HCT116 (cell line): ENCODE measurements around the gene PDLIM3. TPM values are rescaled to one million over a fixed set of nuclear protein-coding genes. Genes with fewer than 3 reads are reported as not detected.

Experiments used
- ATAC-seq: fragments of 200-7000 bp; cut with Tn5 transposase; 2 replicates; pipeline ENCODE4 v1.9.1; 2020; ENCODE audit warnings: mild to moderate bottlenecking, moderate library complexity
- BruUV-seq: library from RNA; stranded (reverse); fragments of 400-500 nt; replicated peaks from 2 replicates; lab custom pipeline; 2021; lab: Mats Ljungman, UMichigan
- CTCF ChIA-PET: fragments of 300-600 bp; sonication (Branson Sonifier 250); formaldehyde crosslinking; loops from one replicate; lab custom pipeline; 2021; ENCODE audit warnings: antibody characterized with exemption; lab: Charles Lee
- POLR2A ChIA-PET: fragments of 300-600, 350-600 bp; sonication (Branson Sonifier 250); formaldehyde crosslinking; loops from one replicate; lab custom pipeline; 2021; ENCODE audit warnings: antibody characterized with exemption; lab: Charles Lee
- RAD21 ChIA-PET, 2 experiments: fragments of 300-600 bp; sonication (Branson Sonifier 250); formaldehyde crosslinking; loops; one replicate each; lab custom pipeline; 2023; ENCODE audit warnings: low total read pairs in 2 of 2; ENCODE audit not compliant: uncharacterized antibody in 2 of 2, unreplicated experiment in 2 of 2, low non-redundant PET in 1 of 2; lab: Charles Lee
- DNase-seq: peaks from one replicate; pipeline ENCODE4 v3.0.0-alpha.2; 2010; ENCODE audit warnings: low read depth, low spot score
- H2AFZ ChIP-seq: fragments of 200-600 bp; shearing (Covaris generic), sonication (generic); 2 replicates; pipeline ENCODE4 v1.6.1; 2017; ENCODE audit warnings: low read depth, mixed run types, mixed read lengths, antibody characterized with exemption, low read length; ENCODE audit not compliant: poor library complexity, severe bottlenecking
- H3K27ac ChIP-seq: 2 replicates; pipeline ENCODE4 v1.5.1; 2012; ENCODE audit warnings: low read depth, low read length
- H3K27me3 ChIP-seq: fragments of 200-600 bp; sonication (generic); 2 replicates; pipeline ENCODE4 v1.6.1; 2016; ENCODE audit warnings: mixed run types, low read length, mixed read lengths; ENCODE audit not compliant: insufficient read depth
- H3K36me3 ChIP-seq, 2 experiments: fragments of 200-500 bp in 1 of 2; fragments of 200-600 bp in 1 of 2; sonication (Bioruptor generic) in 1 of 2; sonication (generic) in 1 of 2; 2 replicates each; pipeline versions ENCODE4 v1.5.1 to v1.6.1; 2014 to 2016; ENCODE audit warnings: low read length in 2 of 2, inconsistent platforms in 1 of 2, mixed read lengths in 1 of 2, mixed run types in 1 of 2; ENCODE audit not compliant: insufficient read depth in 2 of 2, control insufficient read depth in 1 of 2
- H3K4me1 ChIP-seq, 2 experiments: fragments of 200-600 bp in 1 of 2; sonication (generic) in 1 of 2; 2 replicates each; pipeline versions ENCODE4 v1.5.1 to v1.6.1; 2012 to 2017; ENCODE audit warnings: low read length in 2 of 2, inconsistent platforms in 1 of 2, mild to moderate bottlenecking in 1 of 2, mixed read lengths in 1 of 2, mixed run types in 1 of 2, moderate library complexity in 1 of 2; ENCODE audit not compliant: insufficient read depth in 2 of 2, control insufficient read depth in 1 of 2
- H3K4me2 ChIP-seq: fragments of 200-600 bp; sonication (generic); 2 replicates; pipeline ENCODE4 v1.6.1; 2017; ENCODE audit warnings: mixed run types, low read length, mixed read lengths
- H3K4me3 ChIP-seq, 2 experiments: fragments of 200-600 bp in 1 of 2; sonication (generic) in 1 of 2; replicated peaks in 1 of 2; 2 replicates each; pipeline ENCODE4 v1.5.1; 2011 to 2016; ENCODE audit warnings: low read length in 2 of 2, control low read depth in 1 of 2, low read depth in 1 of 2, mild to moderate bottlenecking in 1 of 2, mixed read lengths in 1 of 2, mixed run types in 1 of 2
- H3K79me2 ChIP-seq: fragments of 200-600 bp; sonication (generic); 2 replicates; pipeline ENCODE4 v1.6.1; 2017; ENCODE audit warnings: mild to moderate bottlenecking, mixed run types, low read length, moderate library complexity, mixed read lengths; ENCODE audit not compliant: insufficient read depth
- H3K9ac ChIP-seq: fragments of 200-600 bp; sonication (generic); 2 replicates; pipeline ENCODE4 v1.6.1; 2016; ENCODE audit warnings: low read length, mixed read lengths
- H3K9me2 ChIP-seq: fragments of 200-600 bp; sonication (generic), shearing (Covaris generic); 2 replicates; pipeline ENCODE4 v1.6.1; 2017; ENCODE audit warnings: mixed run types, mild to moderate bottlenecking, moderate library complexity; ENCODE audit not compliant: insufficient read depth
- H3K9me3 ChIP-seq, 2 experiments: fragments of 200-500 bp in 1 of 2; fragments of 200-600 bp in 1 of 2; sonication (Bioruptor generic) in 1 of 2; sonication (generic) in 1 of 2; 2 replicates each; pipeline ENCODE4 v1.6.1; 2014 to 2017; ENCODE audit warnings: low read length in 2 of 2, mixed read lengths in 2 of 2, inconsistent platforms in 1 of 2, low read depth in 1 of 2, mild to moderate bottlenecking in 1 of 2, mixed run types in 1 of 2, moderate library complexity in 1 of 2; ENCODE audit not compliant: control insufficient read depth in 1 of 2, insufficient read depth in 1 of 2
- H4K20me1 ChIP-seq: fragments of 200-600 bp; sonication (generic), shearing (Covaris generic); 2 replicates; pipeline ENCODE4 v1.6.1; 2017; ENCODE audit warnings: mixed run types, mild to moderate bottlenecking, moderate library complexity; ENCODE audit not compliant: insufficient read depth
- CBX3 ChIP-seq: IDR thresholded peaks from 2 replicates; pipeline ENCODE4 v1.6.1; 2012; ENCODE audit warnings: low read depth
- EZH2 ChIP-seq: fragments of 200-600 bp; sonication (generic); IDR thresholded peaks from 2 replicates; pipeline ENCODE4 v1.6.1; 2017; ENCODE audit warnings: antibody characterized with exemption, mixed run types
- FOSL1 ChIP-seq: IDR thresholded peaks from 2 replicates; pipeline ENCODE4 v1.6.1; 2012; ENCODE audit warnings: low read depth
- JUND ChIP-seq: IDR thresholded peaks from 2 replicates; pipeline ENCODE4 v1.6.1; 2012
- MAX ChIP-seq: IDR thresholded peaks from 2 replicates; pipeline ENCODE4 v1.6.1; 2012
- POLR2AphosphoS5 ChIP-seq: IDR thresholded peaks from 2 replicates; pipeline ENCODE4 v1.6.1; 2011; ENCODE audit warnings: mild to moderate bottlenecking, low read depth, low read length, moderate library complexity
- RAD21 ChIP-seq: IDR thresholded peaks from 2 replicates; pipeline ENCODE4 v1.6.1; 2012; ENCODE audit warnings: low read depth, mild to moderate bottlenecking
- SIN3A ChIP-seq: IDR thresholded peaks from 2 replicates; pipeline ENCODE4 v1.6.1; 2012; ENCODE audit warnings: low read depth
- SP1 ChIP-seq: IDR thresholded peaks from 2 replicates; pipeline ENCODE4 v1.6.1; 2012; ENCODE audit warnings: low read depth
- TCF7L2 ChIP-seq: IDR thresholded peaks from 2 replicates; pipeline ENCODE4 v1.7.0; 2011; ENCODE audit warnings: borderline replicate concordance, inconsistent platforms; ENCODE audit not compliant: insufficient read depth, insufficient read length; ENCODE audit errors: extremely low read depth
- intact Hi-C: fragments of 100-400 bp; cut with micrococcal nuclease; formaldehyde crosslinking; loops from 2 replicates; pipeline ENCODE4 v1.10.0; 2022
- total RNA-seq: library from RNA; stranded (reverse); gene quantifications from one replicate; pipeline ENCODE4 v1.2.1, GENCODE V29; 2021; ENCODE audit not compliant: unreplicated experiment

The PDLIM3 gene
- total RNA-seq, 1 experiment from 2014 or later: 11.5 TPM

GRCh38 chr4:185471235-185472102 lies 63.8 kb downstream of the PDLIM3 start, which contains the start of gene CCDC110 (continued):
- TF ChIP-seq CBX3 (no peak; the same call in 1 of the 2 replicates), RAD21 (peak; percentile 75), FOSL1 (no peak), MAX (no peak; the same call in 1 of the 2 replicates)

- Histone ChIP-seq H3K36me3 (no peaks in the 10 kb centered on the region), H3K9ac (peak overlapping the region; percentile 62), H3K4me1 (peaks cover 2 to 12% of the 10 kb centered on the region in 2 experiments; a peak in 3 of 4 replicates), H4K20me1 (no peaks in the 10 kb centered on the region), H3K4me3 (peak overlapping the region; percentile 66 to 71), H3K27me3 (no peaks in the 10 kb centered on the region), H3K9me3 (no peaks in the 10 kb centered on the region), H3K79me2 (no peaks in the 10 kb centered on the region), H3K9me2 (no peaks in the 10 kb centered on the region), H2AFZ (peak overlapping the region; percentile 50), H3K27ac (no peak overlapping the region), H3K4me2 (peak overlapping the region; percentile 89)
- intact Hi-C loops: loop anchor here (1.0 to 5.0 kb wide), 3 partner anchors 118 to 567 kb away; no protein-coding TSS in a partner anchor
- RAD21 ChIA-PET: no interaction called here
- DNase-seq: peak; percentile 19
- ATAC-seq: peak; percentile 26
- POLR2A ChIA-PET: no interaction called here
- TSS peak; percentile 88 for BruUV-seq
- CTCF ChIA-PET: no interaction called here
- TF ChIP-seq JUND (no peak), SP1 (peak; percentile 13; the same call in 1 of the 2 replicates), POLR2AphosphoS5 (0 out of 2 replicates have a peak, but pooled peaks have one; percentile 25), MAX (peak; percentile 83), CBX3 (peak; percentile 49), TCF7L2 (peak; percentile 24), EZH2 (no peak), SIN3A (peak; percentile 37; the same call in 1 of the 2 replicates)
These were observed 64.7 kb downstream of the PDLIM3 start for GRCh38 chr4:185470501-185471195.
